A549 (cell line): ENCODE measurements around the gene SMCR8. TPM values are rescaled to one million over a fixed set of nuclear protein-coding genes. Genes with fewer than 3 reads are reported as not detected.

Experiments
- ATAC-seq, 2 experiments: fragments of 200-7000 bp in 1 of 2; fragments of >200 bp in 1 of 2; cut with Nextera tagmentation in 1 of 2; cut with Tn5 transposase in 1 of 2; 3 replicates each; pipeline versions ENCODE4 v1.8.0 to v1.9.1; 2018 to 2020; ENCODE audit warnings: mild to moderate bottlenecking in 1 of 2, moderate library complexity in 1 of 2
- CTCF ChIA-PET: fragments of 300-600 bp; sonication (Branson Sonifier 250); formaldehyde crosslinking; extraction: SDS; loops from one replicate; lab custom pipeline; 2021; ENCODE audit warnings: antibody characterized with exemption, inconsistent platforms; lab: Yijun Ruan, JAX
- POLR2A ChIA-PET: fragments of 350-600 bp; formaldehyde crosslinking; extraction: SDS; loops from one replicate; lab custom pipeline; 2021; ENCODE audit warnings: antibody characterized with exemption, inconsistent platforms; lab: Yijun Ruan, JAX
- DNase-seq, 2 experiments: peaks; one replicate each; pipeline versions ENCODE4 v3.0.0 to v3.0.0-alpha.2; 2011 to 2016; ENCODE audit warnings: low read depth in 1 of 2, low spot score in 1 of 2
- FAIRE-seq: peaks from 2 replicates; lab custom pipeline; 2011; peaks lifted over from hg19 to GRCh38; lab: Jason Lieb, UNC
- H3K27ac ChIP-seq, 2 experiments: fragments of >200 bp; sonication (Bioruptor Twin); formaldehyde crosslinking; 3 replicates each; pipeline ENCODE4 v1.5.1; 2016 to 2017
- H3K4me1 ChIP-seq: fragments of >200 bp; sonication (Bioruptor Twin); formaldehyde crosslinking; 3 replicates; pipeline ENCODE4 v1.6.1; 2016
- H3K4me2 ChIP-seq: fragments of >200 bp; sonication (Bioruptor Twin); formaldehyde crosslinking; 3 replicates; pipeline ENCODE4 v1.6.1; 2016
- H3K4me3 ChIP-seq: fragments of >200 bp; sonication (Bioruptor Twin); formaldehyde crosslinking; 3 replicates; pipeline ENCODE4 v1.5.1; 2016
- H3K9me3 ChIP-seq: fragments of >200 bp; sonication (Bioruptor Twin); formaldehyde crosslinking; 3 replicates; pipeline ENCODE4 v1.6.1; 2016
- ATOH8 ChIP-seq: fragments of 250-450 bp; sonication (Bioruptor Pico); IDR thresholded peaks from 2 replicates; pipeline ENCODE4 v1.5.0; 2020; ENCODE audit warnings: low read depth, mild to moderate bottlenecking, moderate library complexity
- CHD2 ChIP-seq: fragments of 150-350 bp; IDR thresholded peaks from 2 replicates; pipeline ENCODE4 v1.6.1; 2014; ENCODE audit warnings: low read length; ENCODE audit not compliant: partially characterized antibody
- CTCF ChIP-seq: fragments of >200 bp; sonication (Bioruptor Twin); formaldehyde crosslinking; IDR thresholded peaks from 3 replicates; pipeline ENCODE4 v1.5.1; 2016
- EHF ChIP-seq: fragments of 250-450 bp; sonication (Bioruptor Pico); IDR thresholded peaks from 2 replicates; pipeline ENCODE4 v1.5.0; 2020; ENCODE audit warnings: mild to moderate bottlenecking
- ESRRA ChIP-seq: fragments of 150-350 bp; IDR thresholded peaks from 2 replicates; pipeline ENCODE4 v1.6.1; 2014; ENCODE audit warnings: mild to moderate bottlenecking, low read length, borderline replicate concordance
- FOSB ChIP-seq: fragments of 250-450 bp; sonication (Bioruptor Pico); IDR thresholded peaks from 2 replicates; pipeline ENCODE4 v1.5.0; 2020; ENCODE audit warnings: mild to moderate bottlenecking, moderate library complexity
- FOSL2 ChIP-seq, 2 experiments: fragments of 450-650 bp in 1 of 2; fragments of >200 bp in 1 of 2; sonication (Bioruptor Twin) in 1 of 2; formaldehyde crosslinking; IDR thresholded peaks; 2 replicates each; pipeline versions ENCODE4 v1.5.0 to v1.6.1; 2016 to 2020; ENCODE audit warnings: mild to moderate bottlenecking in 1 of 2, moderate library complexity in 1 of 2
- HDAC2 ChIP-seq: fragments of 200-600 bp; sonication (generic); IDR thresholded peaks from 2 replicates; pipeline ENCODE4 v1.6.1; 2016
- HEYL ChIP-seq: fragments of 250-450 bp; sonication (Bioruptor Pico); IDR thresholded peaks from 2 replicates; pipeline ENCODE4 v1.8.0; 2021; ENCODE audit warnings: mild to moderate bottlenecking, moderate library complexity
- HOXA7 ChIP-seq: fragments of 250-450 bp; sonication (Bioruptor Pico); IDR thresholded peaks from 2 replicates; pipeline ENCODE4 v1.5.0; 2020; ENCODE audit warnings: mild to moderate bottlenecking, moderate library complexity
- HOXB13 ChIP-seq: fragments of 250-450 bp; sonication (Bioruptor Pico); IDR thresholded peaks from 2 replicates; pipeline ENCODE4 v1.5.0; 2020; ENCODE audit warnings: low read depth, mild to moderate bottlenecking, moderate library complexity
- HOXB5 ChIP-seq: fragments of 250-450 bp; sonication (Bioruptor Pico); IDR thresholded peaks from 2 replicates; pipeline ENCODE4 v1.5.0; 2020; ENCODE audit warnings: mild to moderate bottlenecking, moderate library complexity
- KDM5A ChIP-seq: fragments of 200-600 bp; sonication (generic); IDR thresholded peaks from 2 replicates; pipeline ENCODE4 v1.6.1; 2016; ENCODE audit warnings: antibody characterized with exemption, mild to moderate bottlenecking
- MAFK ChIP-seq: fragments of 450-650 bp; IDR thresholded peaks from 2 replicates; pipeline ENCODE4 v1.6.1; 2014; ENCODE audit not compliant: partially characterized antibody
- NFE2L2 ChIP-seq: fragments of 150-350 bp; conservative IDR thresholded peaks from 2 replicates; pipeline ENCODE4 v1.6.1; 2014; ENCODE audit warnings: low read length
- NR3C1 ChIP-seq: fragments of >200 bp; sonication (Bioruptor Twin); formaldehyde crosslinking; IDR thresholded peaks from 3 replicates; pipeline ENCODE4 v1.6.1; 2017
- PHF8 ChIP-seq: fragments of 200-600 bp; sonication (generic); IDR thresholded peaks from 2 replicates; pipeline ENCODE4 v1.6.1; 2016; ENCODE audit warnings: low read depth, mild to moderate bottlenecking, antibody characterized with exemption, moderate library complexity, borderline replicate concordance
- POLR2A ChIP-seq: IDR thresholded peaks from 2 replicates; pipeline ENCODE4 v1.6.1; 2012; ENCODE audit warnings: mild to moderate bottlenecking, low read length
- RCOR1 ChIP-seq: fragments of 150-350 bp; IDR thresholded peaks from 2 replicates; pipeline ENCODE4 v1.6.1; 2014; ENCODE audit warnings: antibody characterized with exemption, low read length, low read depth
- RNF2 ChIP-seq: fragments of 200-600 bp; sonication (generic); IDR thresholded peaks from 2 replicates; pipeline ENCODE4 v1.6.1; 2016; ENCODE audit warnings: low read depth, mild to moderate bottlenecking, antibody characterized with exemption, moderate library complexity, borderline replicate concordance
- ZC3H11A ChIP-seq: fragments of 450-650 bp; IDR thresholded peaks from 2 replicates; pipeline ENCODE4 v1.6.1; 2014; ENCODE audit warnings: antibody characterized with exemption, mild to moderate bottlenecking
- WGBS: methylation state at CpG from one replicate; pipeline ENCODE4 v1.1.6; 2017; ENCODE audit errors: missing lambda C conversion rate; 5-methylcytosine and 5-hydroxymethylcytosine counted together
- polyA plus RNA-seq, 4 experiments: library from polyadenylated mRNA; depleted of rRNA in 3 of 4; stranded (reverse); fragments of >200 nt; fragmentation: RNase III in 1 of 4; extraction: RNeasy Plus Mini Kit Qiagen cat#74134 plus additional on column Dnase treatment in 1 of 4; gene quantifications; 2 replicates in 3 of 4; 3 replicates in 1 of 4; pipeline ENCODE4 v1.2.3, GENCODE V29; 2011 to 2017
- TF ChIP-seq, protein P1 (sequence below): IDR thresholded peaks from 2 replicates; pipeline ENCODE4 v1.6.1; 2012

SMCR8 gene
- polyA plus RNA-seq, 2 of the 4 experiments (the other 2 are of a cell fraction), result 12.3 to 15.8 TPM

DNA sequence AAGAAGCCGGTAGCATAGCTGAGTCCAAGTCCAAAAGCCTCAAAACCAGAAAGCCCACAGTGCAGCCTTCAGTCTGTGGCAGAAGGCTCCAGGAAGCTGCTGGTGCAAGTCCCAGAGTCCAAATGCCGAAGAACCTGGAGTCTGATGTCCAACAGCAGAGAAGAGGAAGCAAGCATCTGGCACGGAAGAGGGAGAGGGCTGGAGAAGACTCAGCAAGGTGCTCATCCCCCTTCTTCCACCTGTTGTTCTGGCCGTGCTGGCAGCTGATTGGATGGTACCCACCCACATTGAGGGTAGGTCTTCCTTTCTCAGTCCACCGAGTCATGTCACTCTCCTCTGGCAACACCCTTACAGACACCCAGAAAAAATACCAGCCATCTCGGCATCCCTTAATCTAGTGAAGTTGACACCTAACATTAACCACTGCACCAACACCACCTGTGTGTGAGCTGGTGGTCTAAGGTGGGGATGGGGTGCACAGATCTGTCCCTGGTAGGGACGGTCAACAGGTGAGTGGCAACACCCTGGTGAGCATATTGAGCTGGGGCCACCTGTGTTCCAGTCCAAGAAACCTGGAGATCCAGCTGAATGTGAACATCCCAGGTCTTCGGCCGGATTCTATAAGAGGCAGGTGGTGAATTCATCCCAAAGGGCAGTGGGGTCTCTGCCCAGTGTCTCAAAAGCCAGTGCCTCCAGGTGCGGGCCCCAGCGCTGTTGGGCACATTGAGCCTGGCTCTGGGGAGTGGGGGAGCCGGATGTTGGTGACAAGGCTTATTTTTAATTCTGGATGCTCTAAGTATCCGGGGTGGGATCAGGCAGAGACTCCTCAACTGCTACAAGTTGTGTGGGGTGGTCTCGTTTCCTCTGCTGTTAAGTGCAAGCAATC lies 44.8 kb upstream of the SMCR8 start:
- Histone ChIP-seq H3K4me2 (no peak overlapping the region), H3K4me3 (no peak overlapping the region), H3K9me3 (no peaks in the 10 kb centered on the region), H3K4me1 (no peaks in the 10 kb centered on the region), H3K27ac (no peak overlapping the region)
- FAIRE-seq (no peak), ATAC-seq (no peak), DNase-seq (no peak)
- 89% methylated on average over 14 of the region's 14 CpGs for WGBS
- POLR2A ChIA-PET, result no interaction called here
- TF ChIP-seq NFE2L2, result no peak
- no peak for TF ChIP-seq HOXA7 (CRISPR knock-in tag)
- no peak for TF ChIP-seq CTCF
- no peak for TF ChIP-seq HOXB5 (CRISPR knock-in tag)
- no peak for TF ChIP-seq PHF8
- no peak for TF ChIP-seq HEYL
- no peak for TF ChIP-seq FOSL2 (IDR thresholded peaks at IDR 0.05)
- TF ChIP-seq FOSL2 (CRISPR knock-in tag; IDR thresholded peaks at IDR 0.05), result no peak
- no peak for TF ChIP-seq FOSB (CRISPR knock-in tag)
- CTCF ChIA-PET, result interaction anchor here (1.7 to 2.9 kb wide), 3 partner anchors 8 to 22 kb away, joined by 6 to 16 read pairs (median 10); no protein-coding TSS in a partner anchor

DNA sequence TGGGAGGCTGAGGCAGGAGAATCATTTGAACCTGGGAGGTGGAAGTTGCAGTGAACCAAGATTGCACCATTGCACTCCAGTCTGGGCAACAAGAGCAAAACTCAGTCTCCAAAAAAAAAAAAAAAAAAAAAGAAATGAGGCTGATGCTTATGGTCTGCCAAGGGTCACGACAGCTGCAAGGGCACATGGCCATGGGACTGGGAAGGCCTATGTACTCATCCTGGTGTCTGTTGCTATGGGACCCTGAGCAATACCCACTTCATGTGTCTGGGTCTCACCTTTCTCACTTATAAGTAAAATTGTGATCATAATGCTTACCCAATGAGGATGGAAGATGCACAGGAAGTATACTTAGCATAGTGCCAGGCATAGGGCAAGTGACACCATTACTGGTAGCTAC lies 38.0 kb upstream of the SMCR8 start:
- no peak overlapping the region for H3K4me2 ChIP-seq
- 89% methylated on average over 1 of the region's 1 CpG for WGBS
- DNase-seq, result no peak
- no peaks in the 10 kb centered on the region for H3K9me3 ChIP-seq
- ATAC-seq, result no peak
- no peak overlapping the region for H3K4me3 ChIP-seq
- CTCF ChIA-PET, result interaction anchor here (0.5 to 4.3 kb wide), 8 partner anchors 8 to 59 kb away, joined by 3 to 23 read pairs (median 3); partner anchors contain the start of gene MIEF2
- POLR2A ChIA-PET, result no interaction called here
- TF ChIP-seq ESRRA, result no peak
- no peak for TF ChIP-seq ZC3H11A
- TF ChIP-seq RNF2, result no peak
- no peak overlapping the region for H3K27ac ChIP-seq
- FAIRE-seq, result peak; percentile 13
- peaks cover 3% of the 10 kb centered on the region; the same call in 1 of the 3 replicates for H3K4me1 ChIP-seq

DNA sequence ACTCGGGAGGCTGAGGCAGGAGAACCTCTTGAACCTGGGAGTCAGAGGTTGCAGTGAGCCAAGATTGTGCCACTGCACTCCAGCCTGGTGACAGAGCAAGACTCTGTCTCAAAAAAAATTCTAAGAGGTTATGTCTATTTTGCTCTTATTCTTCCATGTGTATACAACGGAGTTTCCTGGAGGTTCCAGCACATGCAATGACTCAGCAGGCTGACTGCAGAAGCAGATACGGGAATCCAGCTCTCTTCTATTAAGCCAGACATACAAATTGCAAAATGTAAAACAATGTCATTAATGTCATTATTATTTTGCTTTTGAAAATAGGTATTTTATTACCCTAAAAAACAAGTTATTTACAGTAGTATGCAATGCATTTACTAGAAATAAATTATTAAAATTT lies 36.2 kb upstream of the SMCR8 start:
- CTCF ChIA-PET, result interaction anchor here (0.6 to 1.3 kb wide), 3 partner anchors 15 to 62 kb away, joined by 3 to 4 read pairs (median 3); no protein-coding TSS in a partner anchor
- WGBS, result 69% methylated on average over 3 of the region's 3 CpGs
- FAIRE-seq (no peak), DNase-seq (no peak), ATAC-seq (no peak)
- H3K27ac ChIP-seq, result peak overlapping the region in 1 of 2 experiments; percentile 38; a peak in 4 of 6 replicates
- H3K4me2 ChIP-seq, result no peak overlapping the region
- peaks cover 3% of the 10 kb centered on the region; the same call in 1 of the 3 replicates for H3K4me1 ChIP-seq
- TF ChIP-seq NR3C1 (no peak), KDM5A (no peak), MAFK (peak; percentile 21)
- POLR2A ChIA-PET, result no interaction called here
- H3K4me3 ChIP-seq, result no peak overlapping the region
- no peaks in the 10 kb centered on the region for H3K9me3 ChIP-seq

DNA sequence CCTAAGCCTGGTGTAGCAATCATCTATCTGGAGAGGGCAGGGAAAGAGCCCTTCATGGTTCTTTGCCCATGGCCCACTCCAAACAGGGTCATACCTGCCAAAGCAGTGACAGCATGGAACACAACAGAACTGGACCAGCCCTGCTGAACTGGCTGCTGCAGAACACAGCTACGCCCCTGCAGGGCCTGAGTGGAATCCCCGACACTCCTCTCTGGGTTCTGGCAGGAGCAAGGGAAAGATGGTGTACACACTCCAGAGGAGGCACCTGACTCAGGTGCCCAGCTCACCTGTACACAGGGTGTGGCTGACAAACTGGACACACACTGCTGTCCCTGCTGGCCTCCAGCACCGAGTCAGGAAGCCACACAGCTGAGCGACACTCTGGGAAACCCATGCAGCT lies 34.8 kb upstream of the SMCR8 start:
- DNase-seq (no peak), FAIRE-seq (no peak), ATAC-seq (no peak; a peak in 1 of 6 replicates)
- WGBS, result 92% methylated on average over 4 of the region's 4 CpGs
- peaks cover 3% of the 10 kb centered on the region; the same call in 1 of the 3 replicates for H3K4me1 ChIP-seq
- CTCF ChIA-PET, result interaction anchor here (4.3 kb wide), 1 partner anchor 32 kb away, joined by 16 read pairs; no protein-coding TSS in a partner anchor
- no peak overlapping the region for H3K4me3 ChIP-seq
- no peak overlapping the region for H3K27ac ChIP-seq
- H3K9me3 ChIP-seq, result no peaks in the 10 kb centered on the region
- POLR2A ChIA-PET, result no interaction called here
- H3K4me2 ChIP-seq, result no peak overlapping the region
- TF ChIP-seq HOXB13 (CRISPR knock-in tag) (no peak), RCOR1 (no peak), FOSB (CRISPR knock-in tag) (no peak), CHD2 (no peak), EHF (CRISPR knock-in tag) (no peak), HDAC2 (no peak), ATOH8 (CRISPR knock-in tag) (no peak), FOSL2 (IDR thresholded peaks at IDR 0.05) (no peak), FOSL2 (CRISPR knock-in tag; IDR thresholded peaks at IDR 0.05) (no peak), NR3C1 (no peak), NFE2L2 (no peak), MAFK (no peak), POLR2A (no peak)
- TF ChIP-seq, protein P1, sequence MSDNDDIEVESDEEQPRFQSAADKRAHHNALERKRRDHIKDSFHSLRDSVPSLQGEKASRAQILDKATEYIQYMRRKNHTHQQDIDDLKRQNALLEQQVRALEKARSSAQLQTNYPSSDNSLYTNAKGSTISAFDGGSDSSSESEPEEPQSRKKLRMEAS, result no peak
